ENCODE results near the gene PCCB.
"Not testable (repeated sequence)": the region's sequence is repeated elsewhere in the genome, so short reads cannot be mapped to it uniquely, and the experiment has no call there.

The PCCB gene

GRCh38 chr3:136250059-136250902 is at the start of gene PCCB:
Gene PCCB, plus strand, starts transcription at chr3:136250340. Its CDS starts 36 bp downstream, at chr3:136250376.
- H3K4me1 Mint-ChIP-seq (ENCODE audit: low read depth): peaks cover 22% of the 10 kb centered on the region
- H3K27me3 Mint-ChIP-seq: no peaks in the 10 kb centered on the region
- peak; percentile 96 for DNase-seq
- peaks cover 13% of the 10 kb centered on the region for H3K36me3 Mint-ChIP-seq (ENCODE audit: low read depth)
- H3K9me3 Mint-ChIP-seq: no peaks in the 10 kb centered on the region
- H3K4me3 Mint-ChIP-seq: peak within 1 kb of the TSS; percentile 90
- H3K27ac Mint-ChIP-seq: peak within 1 kb of the TSS; percentile 97

- DNase-seq: no peak
- no peaks in the 10 kb centered on the region for H3K9me3 Mint-ChIP-seq
- peaks cover 13% of the 10 kb centered on the region for H3K27me3 Mint-ChIP-seq
- H3K27ac Mint-ChIP-seq: no peak overlapping the region
- no peaks in the 10 kb centered on the region for H3K4me1 Mint-ChIP-seq (ENCODE audit: low read depth)
- no peaks in the 10 kb centered on the region for H3K36me3 Mint-ChIP-seq (ENCODE audit: low read depth)
- H3K4me3 Mint-ChIP-seq: no peak overlapping the region
Observed at GRCh38 chr3:136207489-136208115, 42.5 kb upstream of the PCCB start.

DNA sequence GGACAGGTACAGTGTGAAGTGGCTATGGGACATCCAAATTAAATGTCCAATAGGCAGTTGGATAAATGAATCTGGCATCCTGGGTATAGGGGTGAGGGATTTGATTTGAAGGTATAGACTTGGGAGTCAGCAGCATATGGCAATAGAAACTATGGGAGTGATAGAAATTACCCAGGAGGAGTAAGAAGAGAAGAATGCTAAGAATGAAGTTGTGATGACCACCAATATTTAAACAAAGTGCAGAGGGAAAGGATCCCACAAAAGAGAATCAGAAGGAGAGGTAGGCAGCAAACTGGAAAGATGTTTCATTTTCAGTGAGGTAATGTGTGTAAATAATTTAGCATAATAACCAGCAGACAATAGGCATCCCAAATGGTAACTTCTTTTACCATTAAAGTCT is 40.2 kb upstream of the PCCB start:
- peaks cover 13% of the 10 kb centered on the region for H3K27me3 Mint-ChIP-seq

DNA sequence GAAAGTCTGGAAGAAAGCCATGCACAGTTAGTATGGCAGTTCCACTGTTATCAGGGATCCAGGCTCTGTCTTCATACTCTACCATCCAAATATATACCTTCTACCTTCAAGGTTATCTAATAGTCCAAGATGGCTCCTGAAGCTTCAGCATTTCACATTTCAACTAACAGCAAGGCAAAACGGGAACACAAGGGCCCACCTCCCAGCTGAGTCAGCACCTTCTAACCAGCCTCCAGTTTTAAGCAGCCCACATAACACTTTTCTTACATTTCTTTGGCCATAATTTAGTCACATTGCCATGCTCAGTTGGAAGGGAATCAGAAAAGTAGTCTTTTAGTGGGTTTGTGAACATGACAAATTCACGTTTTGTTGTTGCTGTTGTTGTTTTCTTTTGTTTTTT is 38.6 kb upstream of the PCCB start:
- no peaks in the 10 kb centered on the region for H3K9me3 Mint-ChIP-seq
- H3K4me1 Mint-ChIP-seq (ENCODE audit: low read depth): no peaks in the 10 kb centered on the region
- H3K27ac Mint-ChIP-seq: no peak overlapping the region
- no peak for DNase-seq
- H3K36me3 Mint-ChIP-seq (ENCODE audit: low read depth): no peaks in the 10 kb centered on the region
- H3K27me3 Mint-ChIP-seq: peaks cover 13% of the 10 kb centered on the region
- no peak overlapping the region for H3K4me3 Mint-ChIP-seq

More for the DNA sequence above, 40.2 kb upstream of the PCCB start:
- no peak overlapping the region for H3K4me3 Mint-ChIP-seq
- no peak overlapping the region for H3K27ac Mint-ChIP-seq
- H3K9me3 Mint-ChIP-seq: no peaks in the 10 kb centered on the region
- no peaks in the 10 kb centered on the region for H3K4me1 Mint-ChIP-seq (ENCODE audit: low read depth)
- no peak for DNase-seq
- no peaks in the 10 kb centered on the region for H3K36me3 Mint-ChIP-seq (ENCODE audit: low read depth)

DNA sequence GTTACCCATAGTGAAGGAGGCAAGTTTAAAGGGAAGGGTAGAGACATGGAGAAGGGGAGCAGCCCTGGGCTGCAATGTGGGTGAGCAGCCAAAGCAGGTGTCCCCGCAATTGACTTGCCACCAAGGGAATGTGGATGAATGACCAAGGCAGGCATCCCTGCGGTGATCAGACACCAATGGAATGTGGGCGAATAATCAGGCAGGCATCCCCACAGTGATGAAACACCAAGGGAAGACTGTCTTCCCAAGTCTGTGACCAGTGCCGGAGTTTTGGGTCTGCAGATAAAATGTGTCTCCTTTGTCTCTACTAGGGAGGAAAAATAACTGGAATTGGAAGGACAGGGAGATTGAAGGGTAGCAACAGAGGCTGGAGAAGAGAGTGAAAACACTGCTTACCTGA is 27.4 kb upstream of the PCCB start:
- DNase-seq; H3K9me3 Mint-ChIP-seq; H3K27ac Mint-ChIP-seq; H3K27me3 Mint-ChIP-seq; H3K36me3 Mint-ChIP-seq (ENCODE audit: low read depth); H3K4me1 Mint-ChIP-seq (ENCODE audit: low read depth); H3K4me3 Mint-ChIP-seq: not testable (repeated sequence)

DNA sequence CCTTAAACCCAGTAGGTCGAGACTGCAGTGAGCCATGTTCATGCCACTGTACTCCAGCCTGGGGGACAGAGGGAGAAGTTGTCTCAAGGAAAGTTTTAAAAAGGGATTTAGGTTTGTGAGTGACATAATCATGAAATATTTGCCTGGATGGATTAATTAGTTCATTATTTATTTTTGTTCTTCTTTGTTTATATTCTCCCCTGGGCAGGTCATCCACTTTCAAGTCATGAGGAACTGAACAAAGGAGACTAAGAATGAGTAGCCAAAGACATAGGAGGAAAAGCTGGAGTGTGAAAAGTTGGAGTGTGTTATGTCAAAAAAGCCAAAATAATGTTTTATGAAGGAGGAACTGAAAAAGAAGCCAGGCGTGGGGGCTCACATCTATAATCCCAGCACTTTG is 17.7 kb upstream of the PCCB start:
- DNase-seq: no peak
- Mint-ChIP-seq H3K27ac (no peak overlapping the region), H3K4me1 (ENCODE audit: low read depth) (no peaks in the 10 kb centered on the region), H3K4me3 (no peak overlapping the region), H3K9me3 (no peaks in the 10 kb centered on the region), H3K36me3 (ENCODE audit: low read depth) (no peaks in the 10 kb centered on the region), H3K27me3 (no peaks in the 10 kb centered on the region)

DNA sequence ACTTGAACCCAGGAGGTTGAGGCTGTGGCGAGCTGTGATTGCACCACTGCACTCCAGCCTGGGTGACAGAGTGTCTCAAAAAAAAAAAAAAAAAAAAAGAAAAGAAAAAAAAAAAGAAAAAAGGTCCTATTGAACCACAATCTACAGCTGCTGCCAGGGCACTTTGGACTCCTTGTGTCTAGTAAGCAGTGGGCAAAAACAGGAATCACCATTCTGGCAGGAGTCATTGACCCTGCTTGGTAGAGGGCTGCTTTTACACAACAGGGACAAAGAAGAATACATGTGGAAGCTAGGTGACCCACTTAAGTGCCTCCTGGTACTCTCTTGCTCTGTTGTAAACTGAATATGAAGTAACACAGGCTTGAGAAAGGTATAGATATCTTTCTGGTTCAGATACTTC is 14.6 kb upstream of the PCCB start:
- Mint-ChIP-seq H3K9me3 (no peaks in the 10 kb centered on the region), H3K27me3 (no peaks in the 10 kb centered on the region), H3K27ac (no peak overlapping the region), H3K4me3 (no peak overlapping the region), H3K4me1 (ENCODE audit: low read depth) (no peaks in the 10 kb centered on the region), H3K36me3 (ENCODE audit: low read depth) (no peaks in the 10 kb centered on the region)
- DNase-seq: no peak

DNA sequence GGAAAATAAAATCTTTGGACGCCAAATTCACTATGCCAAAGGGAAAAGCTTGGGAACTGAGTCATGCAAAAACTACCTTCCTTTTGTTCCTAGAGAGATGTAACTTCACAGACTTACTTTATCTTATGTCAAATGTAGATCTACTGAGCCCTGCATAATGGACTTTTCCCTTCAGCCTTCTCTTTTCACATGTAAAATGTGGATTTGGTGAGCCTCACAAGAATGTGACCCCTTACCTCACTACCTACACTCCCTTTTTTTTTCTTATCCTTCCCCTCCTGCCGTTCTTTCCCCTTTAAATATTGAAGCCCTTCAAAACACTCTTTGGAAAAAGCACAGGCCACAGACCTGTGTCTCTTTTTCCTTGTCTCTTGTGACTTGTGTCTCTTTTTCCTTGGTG is 14.0 kb upstream of the PCCB start:
- Mint-ChIP-seq H3K4me3 (no peak overlapping the region), H3K4me1 (ENCODE audit: low read depth) (no peaks in the 10 kb centered on the region), H3K9me3 (no peaks in the 10 kb centered on the region), H3K27ac (no peak overlapping the region), H3K27me3 (no peaks in the 10 kb centered on the region), H3K36me3 (ENCODE audit: low read depth) (no peaks in the 10 kb centered on the region)
- DNase-seq: no peak

DNA sequence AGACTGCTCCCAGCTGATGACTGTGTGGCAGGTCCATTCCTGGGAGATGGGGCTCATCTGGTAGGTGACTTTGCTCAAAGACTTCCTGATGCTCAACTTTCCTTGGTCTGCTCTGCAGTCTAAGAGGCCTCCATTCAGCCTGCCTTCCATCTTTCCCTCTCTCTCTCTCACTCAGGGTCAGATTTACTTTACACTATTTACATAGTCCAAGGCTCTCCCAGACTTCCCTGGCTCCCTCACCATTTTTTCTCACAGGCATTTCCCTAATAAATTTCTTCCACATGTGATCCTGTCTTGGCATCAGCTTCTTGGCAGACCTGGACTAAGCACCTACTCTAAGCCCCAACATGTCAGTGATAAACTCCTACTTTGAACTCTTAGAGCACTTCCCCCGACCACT is 13.0 kb upstream of the PCCB start:
- no peaks in the 10 kb centered on the region for H3K4me1 Mint-ChIP-seq (ENCODE audit: low read depth)
- no peaks in the 10 kb centered on the region for H3K9me3 Mint-ChIP-seq
- no peak overlapping the region for H3K4me3 Mint-ChIP-seq
- no peak for DNase-seq
- H3K36me3 Mint-ChIP-seq (ENCODE audit: low read depth): no peaks in the 10 kb centered on the region
- no peaks in the 10 kb centered on the region for H3K27me3 Mint-ChIP-seq
- no peak overlapping the region for H3K27ac Mint-ChIP-seq

GRCh38 chr3:136237961-136238649 is 12.0 kb upstream of the PCCB start:
- H3K27me3 Mint-ChIP-seq: no peaks in the 10 kb centered on the region
- H3K36me3 Mint-ChIP-seq (ENCODE audit: low read depth): no peaks in the 10 kb centered on the region
- H3K4me1 Mint-ChIP-seq (ENCODE audit: low read depth): no peaks in the 10 kb centered on the region
- H3K9me3 Mint-ChIP-seq: no peaks in the 10 kb centered on the region
- DNase-seq: no peak
- no peak overlapping the region for H3K4me3 Mint-ChIP-seq
- no peak overlapping the region for H3K27ac Mint-ChIP-seq

- no peaks in the 10 kb centered on the region for H3K4me1 Mint-ChIP-seq (ENCODE audit: low read depth)
- no peaks in the 10 kb centered on the region for H3K27me3 Mint-ChIP-seq
- H3K36me3 Mint-ChIP-seq (ENCODE audit: low read depth): no peaks in the 10 kb centered on the region
- DNase-seq: no peak
- no peak overlapping the region for H3K27ac Mint-ChIP-seq
- H3K9me3 Mint-ChIP-seq: no peaks in the 10 kb centered on the region
- no peak overlapping the region for H3K4me3 Mint-ChIP-seq
Observed at GRCh38 chr3:136239094-136239493, 11.0 kb upstream of the PCCB start.

GRCh38 chr3:136245691-136246090 is 4.4 kb upstream of the PCCB start:
- DNase-seq: no peak
- H3K4me1 Mint-ChIP-seq (ENCODE audit: low read depth): peaks cover 8% of the 10 kb centered on the region
- H3K36me3 Mint-ChIP-seq (ENCODE audit: low read depth): peaks cover 4% of the 10 kb centered on the region
- no peak overlapping the region for H3K4me3 Mint-ChIP-seq
- H3K9me3 Mint-ChIP-seq: no peaks in the 10 kb centered on the region
- H3K27ac Mint-ChIP-seq: no peak overlapping the region
- no peaks in the 10 kb centered on the region for H3K27me3 Mint-ChIP-seq

- Mint-ChIP-seq H3K4me3 (no peak overlapping the region), H3K27ac (no peak overlapping the region), H3K4me1 (ENCODE audit: low read depth) (peaks cover 21% of the 10 kb centered on the region), H3K36me3 (ENCODE audit: low read depth) (peaks cover 9% of the 10 kb centered on the region), H3K27me3 (no peaks in the 10 kb centered on the region), H3K9me3 (no peaks in the 10 kb centered on the region)
- DNase-seq: no peak
Observed at GRCh38 chr3:136247436-136247835, 2.7 kb upstream of the PCCB start.

GRCh38 chr3:136247855-136248590 is 2.1 kb upstream of the PCCB start:
- H3K4me1 Mint-ChIP-seq (ENCODE audit: low read depth): peaks cover 21% of the 10 kb centered on the region
- DNase-seq: no peak
- H3K27ac Mint-ChIP-seq: peak overlapping the region; percentile 16
- H3K9me3 Mint-ChIP-seq: no peaks in the 10 kb centered on the region
- H3K4me3 Mint-ChIP-seq: no peak overlapping the region
- no peaks in the 10 kb centered on the region for H3K27me3 Mint-ChIP-seq
- H3K36me3 Mint-ChIP-seq (ENCODE audit: low read depth): peaks cover 9% of the 10 kb centered on the region

Measured in activated T-cell treated with anti-CD3 and anti-CD28 coated beads, Interleukin-2, amount 50 U/mL, for 24 hours (primary cell).